GM18870 (cell line): Measurements from ENCODE around the gene HIVEP3.
"Not testable (repeated sequence)": the region's sequence is repeated elsewhere in the genome, so short reads cannot be mapped to it uniquely, and the experiment has no call there.

ENCODE experiments used
- ATAC-seq: cut with Tn5 transposase; IDR thresholded peaks from one replicate; pipeline ENCODE4 v1.9.1; 2021; ENCODE audit warnings: moderate library complexity; ENCODE audit not compliant: unreplicated experiment

HIVEP3 gene

GRCh38 chr1:41573194-41573593 lies 345.5 kb downstream of the HIVEP3 start:
- ATAC-seq: no peak

- ATAC-seq: no peak
These were observed 346.5 kb downstream of the HIVEP3 start for GRCh38 chr1:41572224-41572623.

- ATAC-seq: no peak
These were observed 347.7 kb downstream of the HIVEP3 start for GRCh38 chr1:41571041-41571440.

- no peak for ATAC-seq
These were observed 350.5 kb downstream of the HIVEP3 start for GRCh38 chr1:41568204-41568603.

- no peak for ATAC-seq
These were observed 351.8 kb downstream of the HIVEP3 start for GRCh38 chr1:41566969-41567368.

GRCh38 chr1:41566274-41566885 lies 352.3 kb downstream of the HIVEP3 start:
- no peak for ATAC-seq

GRCh38 chr1:41564741-41565475 lies 353.8 kb downstream of the HIVEP3 start:
- ATAC-seq: no peak

- no peak for ATAC-seq
These were observed 356.4 kb downstream of the HIVEP3 start for GRCh38 chr1:41562328-41562727.

GRCh38 chr1:41560931-41561330 lies 357.8 kb downstream of the HIVEP3 start:
- no peak for ATAC-seq

GRCh38 chr1:41560496-41560895 lies 358.2 kb downstream of the HIVEP3 start:
- no peak for ATAC-seq

- ATAC-seq: no peak
These were observed 359.4 kb downstream of the HIVEP3 start for GRCh38 chr1:41559331-41559730.

- no peak for ATAC-seq
These were observed 360.0 kb downstream of the HIVEP3 start for GRCh38 chr1:41558761-41559171.

- no peak for ATAC-seq
These were observed 360.8 kb downstream of the HIVEP3 start for GRCh38 chr1:41557751-41558455.

GRCh38 chr1:41554746-41555145 lies 364.0 kb downstream of the HIVEP3 start:
- not testable (repeated sequence) for ATAC-seq

GRCh38 chr1:41547781-41548560 lies 370.8 kb downstream of the HIVEP3 start:
- no peak for ATAC-seq

GRCh38 chr1:41547336-41547735 lies 371.4 kb downstream of the HIVEP3 start:
- no peak for ATAC-seq

GRCh38 chr1:41546833-41547135 lies 371.9 kb downstream of the HIVEP3 start:
- ATAC-seq: no peak

GRCh38 chr1:41545996-41546832 lies 372.5 kb downstream of the HIVEP3 start:
- ATAC-seq: no peak

GRCh38 chr1:41542196-41542930 lies 376.4 kb downstream of the HIVEP3 start:
- ATAC-seq: no peak

GRCh38 chr1:41541592-41541952 lies 377.1 kb downstream of the HIVEP3 start:
- no peak for ATAC-seq
